ENCODE measurements around the gene IFT88.
"Not testable (repeated sequence)": the region's sequence is repeated elsewhere in the genome, so short reads cannot be mapped to it uniquely, and the experiment has no call there.

Gene IFT88

DNA sequence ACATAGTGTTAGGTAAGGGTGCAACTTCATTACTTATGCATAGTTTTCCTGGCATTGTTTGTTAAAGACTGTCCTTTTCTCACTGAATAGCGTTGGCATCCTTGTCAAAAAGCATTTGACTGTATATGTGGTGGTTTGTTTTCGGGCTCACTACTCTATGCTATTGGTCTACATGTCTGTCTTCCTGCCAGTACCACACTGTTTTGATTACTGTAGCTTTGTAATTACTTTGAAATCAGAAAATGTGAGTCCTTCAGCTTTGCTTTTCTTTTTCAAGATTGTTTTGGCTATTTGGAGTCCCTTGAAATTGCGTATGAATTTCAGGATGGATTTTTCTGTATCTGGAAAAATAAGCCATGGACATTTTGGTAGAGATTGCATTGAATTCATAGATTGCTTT lies 56.0 kb downstream of the IFT88 start:
- no peak for DNase-seq (ENCODE audit: low read depth in 2 of 2, low spot score in 1 of 2)

DNA sequence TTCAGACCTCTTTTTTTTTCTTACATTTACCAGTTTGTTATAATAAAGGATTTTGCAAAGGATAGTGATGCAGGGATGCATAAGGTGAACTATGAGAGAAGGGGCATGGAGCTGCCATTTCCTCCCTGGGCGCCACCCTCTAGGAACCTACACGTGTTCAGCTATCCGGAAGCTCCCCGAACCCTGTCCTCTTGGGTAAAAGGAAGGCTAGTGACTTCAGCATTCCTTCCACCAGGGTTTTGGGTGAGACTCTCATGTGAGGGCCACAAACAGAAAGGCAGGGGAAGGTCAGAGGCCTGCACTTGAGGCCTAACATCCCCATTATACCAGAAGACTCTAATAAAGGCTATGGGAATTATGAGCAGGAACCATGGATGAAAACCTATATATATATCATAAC lies 57.3 kb downstream of the IFT88 start:
- DNase-seq (ENCODE audit: low read depth in 2 of 2, low spot score in 1 of 2): no peak

DNA sequence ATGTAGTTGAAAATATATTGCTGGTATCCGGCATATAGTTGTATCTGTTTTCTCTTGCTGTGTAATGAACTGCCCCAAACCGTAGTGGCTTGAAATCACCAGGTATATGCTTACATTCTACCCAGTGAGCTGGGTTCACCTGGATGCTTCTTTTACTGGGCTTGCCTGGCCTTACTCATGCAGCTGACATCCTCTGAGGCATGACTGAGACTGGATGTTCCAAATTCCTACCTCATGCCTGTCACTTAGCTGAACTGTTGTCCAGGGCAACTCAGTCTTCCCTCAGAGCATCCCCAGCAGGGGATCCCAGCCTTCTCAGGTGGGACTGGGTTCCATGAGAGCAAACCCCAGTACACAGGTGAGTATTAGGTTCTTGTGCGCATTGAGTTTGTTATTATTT lies 66.8 kb downstream of the IFT88 start:
- no peak for DNase-seq (ENCODE audit: low read depth in 2 of 2, low spot score in 1 of 2)

DNA sequence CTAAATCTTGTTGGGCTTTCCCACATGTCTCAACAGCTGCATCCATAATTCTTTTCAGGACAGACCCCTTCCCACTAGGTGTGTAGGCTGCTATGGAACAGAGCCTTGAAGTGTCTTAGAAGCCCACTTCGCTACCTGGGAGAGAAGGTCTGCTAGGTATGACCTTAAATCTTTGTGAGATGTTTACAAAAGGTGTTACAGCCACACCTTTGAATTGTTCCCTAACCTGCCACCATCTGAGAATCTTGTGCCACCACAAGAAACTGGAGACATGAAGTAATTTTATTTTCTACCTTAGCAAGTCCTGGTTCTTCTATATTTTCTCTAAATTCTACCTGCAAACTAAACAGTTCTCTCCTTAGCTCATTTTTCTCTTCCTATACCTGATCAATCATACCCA lies 69.1 kb downstream of the IFT88 start:
- DNase-seq (ENCODE audit: low read depth in 2 of 2, low spot score in 1 of 2): no peak

DNA sequence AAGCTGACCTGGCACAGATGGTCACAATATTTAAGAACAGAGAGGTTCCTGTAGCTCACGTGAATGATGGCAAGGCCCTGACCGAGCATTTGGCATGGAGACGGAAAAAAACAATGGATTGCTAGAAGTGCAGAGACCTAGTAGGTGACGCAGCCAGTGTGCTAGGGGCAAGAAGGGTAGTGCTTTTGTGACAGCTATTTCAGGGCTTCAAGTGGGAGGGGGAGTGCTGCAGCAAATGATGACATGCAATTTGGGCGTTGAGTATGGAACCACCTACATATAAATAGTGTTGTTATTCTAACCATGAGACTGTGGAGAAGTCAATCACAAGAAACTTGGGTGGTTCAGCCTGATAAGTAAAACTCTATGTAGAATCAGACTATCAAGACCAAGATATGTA lies 70.9 kb downstream of the IFT88 start:
- DNase-seq (ENCODE audit: low read depth in 2 of 2, low spot score in 1 of 2): no peak

DNA sequence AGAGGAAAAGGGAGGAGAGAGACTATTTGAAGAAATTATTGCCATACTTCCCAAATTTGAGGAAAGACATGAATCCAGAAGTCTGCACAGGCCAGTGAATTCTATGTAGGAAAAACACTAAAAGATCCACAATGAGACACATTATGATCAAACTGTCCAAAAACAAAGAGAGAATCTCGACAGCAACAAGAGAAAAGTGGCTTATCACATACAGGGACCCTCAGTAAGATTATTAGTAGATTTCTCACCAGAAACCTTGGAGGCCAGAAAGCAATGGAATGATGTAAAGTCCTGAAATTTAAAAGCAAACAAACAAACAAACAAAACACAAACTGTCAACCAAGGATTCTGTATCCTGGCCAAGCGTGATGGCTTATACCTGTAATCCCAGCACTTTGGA lies 80.8 kb downstream of the IFT88 start:
- no peak for DNase-seq (ENCODE audit: low read depth in 2 of 2, low spot score in 1 of 2)

DNA sequence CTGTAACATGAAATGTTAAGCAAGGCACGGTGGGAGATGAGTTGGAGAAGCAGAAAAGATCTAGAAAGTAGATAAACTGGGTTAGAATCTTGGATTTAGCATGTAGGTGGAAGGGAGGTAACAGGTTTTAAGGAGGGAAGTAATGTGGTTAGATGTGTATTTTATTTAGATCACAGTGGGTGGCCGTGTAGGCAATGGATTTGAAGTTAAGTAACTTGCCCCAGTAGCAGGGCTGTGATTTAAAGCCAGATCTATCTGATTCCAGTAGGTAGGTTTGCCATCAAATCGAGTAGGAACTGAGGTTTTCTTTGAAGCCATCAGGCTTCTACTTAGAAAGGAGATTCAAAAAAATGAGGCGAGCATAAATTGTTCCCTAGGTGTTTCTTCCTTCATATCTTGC lies 86.0 kb downstream of the IFT88 start:
- no peak for DNase-seq (ENCODE audit: low read depth in 2 of 2, low spot score in 1 of 2)

DNA sequence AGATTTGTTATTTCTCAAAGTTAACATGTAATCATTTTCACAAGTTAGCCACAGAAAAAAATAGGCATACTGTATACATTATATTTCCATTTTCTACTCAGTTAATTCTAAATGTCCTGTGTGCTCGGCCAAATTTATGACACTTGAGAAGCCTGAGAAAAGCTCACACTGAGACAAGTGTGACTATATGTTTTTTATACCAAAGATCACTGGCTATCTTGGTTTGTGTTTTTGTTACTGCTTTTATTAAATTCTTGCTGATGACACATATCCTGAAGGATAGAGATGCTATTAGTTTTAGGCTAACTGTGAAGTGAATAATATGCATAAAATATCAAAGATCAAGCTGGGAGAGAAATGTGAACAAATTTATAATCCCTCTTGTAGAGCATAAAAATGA lies 87.2 kb downstream of the IFT88 start:
- no peak for DNase-seq (ENCODE audit: low read depth in 2 of 2, low spot score in 1 of 2)

DNA sequence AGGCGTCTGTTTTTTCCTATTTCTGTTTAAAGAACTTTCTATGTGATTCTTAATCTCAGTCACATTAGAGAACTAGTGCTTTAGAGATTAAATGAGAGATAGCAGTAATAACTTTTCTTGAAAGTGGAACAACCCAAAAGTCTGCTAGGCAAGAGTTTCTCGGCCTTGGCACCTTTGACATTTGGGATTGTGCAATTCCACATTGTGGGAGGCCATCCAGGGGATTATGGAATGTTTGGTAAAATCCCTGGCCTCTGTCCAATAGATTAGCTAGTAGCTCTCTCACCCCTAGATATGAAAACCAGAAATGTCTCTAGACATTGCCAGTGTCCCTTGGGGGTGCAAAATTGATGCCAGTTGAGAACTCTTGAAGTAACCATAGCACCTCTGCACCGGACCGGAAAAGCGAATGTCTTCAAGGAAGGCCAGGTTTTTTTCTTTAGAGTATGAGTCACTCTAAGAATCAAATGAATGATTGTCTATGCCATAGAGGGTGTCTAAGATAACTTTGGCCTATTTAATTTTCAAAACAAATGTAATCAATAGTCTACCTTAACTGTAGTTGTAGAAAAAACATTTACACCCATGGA lies 91.6 kb downstream of the IFT88 start:
- DNase-seq (ENCODE audit: low read depth in 2 of 2, low spot score in 1 of 2): no peak

DNA sequence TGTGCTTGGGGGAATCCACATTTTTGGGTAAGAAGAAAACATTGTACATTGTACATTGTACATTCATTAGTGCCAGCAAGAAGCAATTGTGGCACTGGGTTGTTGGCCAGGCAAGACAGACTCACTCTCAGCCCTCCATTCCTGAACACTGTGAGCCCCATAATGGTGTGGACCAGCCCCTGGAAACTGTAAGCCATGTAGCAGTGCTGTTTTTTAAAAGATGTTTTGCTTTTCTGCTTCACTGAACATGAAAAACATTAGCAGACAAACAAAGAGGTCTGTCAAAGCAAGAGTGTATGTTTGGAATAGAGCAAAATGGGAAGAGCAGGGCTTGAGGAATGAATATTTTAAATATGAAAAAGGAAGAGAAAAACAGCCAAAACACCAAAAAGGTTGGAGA lies 97.4 kb downstream of the IFT88 start:
- DNase-seq (ENCODE audit: low read depth in 2 of 2, low spot score in 1 of 2): no peak

DNA sequence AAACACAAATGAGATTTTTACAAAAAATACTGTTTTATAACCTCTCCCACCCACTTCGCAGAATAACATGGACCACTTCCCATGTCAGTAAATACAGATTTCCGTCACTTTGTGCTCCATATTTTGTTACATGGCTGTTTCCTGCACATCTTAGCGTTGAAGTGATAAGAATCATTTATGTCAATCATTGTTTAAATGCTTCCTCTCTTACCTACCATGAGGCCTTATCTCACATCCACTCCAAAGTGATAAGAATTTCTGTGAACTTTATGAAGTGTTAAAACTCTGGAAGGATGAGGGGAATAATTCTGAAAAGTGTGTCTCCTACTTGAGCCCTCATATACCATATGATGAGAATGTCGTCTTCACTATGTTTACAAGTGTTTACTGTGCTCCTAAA lies 100.0 kb downstream of the IFT88 start:
- no peak for DNase-seq (ENCODE audit: low read depth in 2 of 2, low spot score in 1 of 2)

DNA sequence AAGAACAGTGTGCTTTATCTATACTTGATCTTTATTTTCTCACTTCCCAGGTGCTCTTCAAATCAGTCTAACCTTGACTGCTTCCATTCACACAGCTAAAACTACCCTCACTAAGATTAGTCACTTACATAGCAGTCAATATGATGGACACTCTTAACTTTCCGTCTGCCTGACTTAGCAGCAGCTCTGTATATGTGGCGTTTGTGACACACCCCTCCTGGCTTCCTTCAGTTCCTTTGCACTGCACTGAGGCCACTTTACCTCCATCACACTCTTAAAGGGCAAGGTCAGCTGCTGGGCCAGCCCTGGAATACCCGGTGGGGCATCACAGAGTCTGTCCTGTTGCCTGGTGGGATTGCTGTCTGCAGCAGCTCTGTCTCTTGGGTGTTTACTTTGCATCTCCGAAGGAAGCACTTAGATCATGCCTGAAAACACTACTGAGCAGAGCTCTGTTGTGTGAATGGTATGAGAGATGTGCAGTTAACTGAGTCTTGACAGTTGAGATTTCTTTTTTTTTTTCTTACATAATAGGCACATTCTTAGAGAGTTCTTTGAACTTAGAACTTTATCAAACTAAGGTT lies 101.0 kb downstream of the IFT88 start:
- DNase-seq (ENCODE audit: low read depth in 2 of 2, low spot score in 1 of 2): no peak

DNA sequence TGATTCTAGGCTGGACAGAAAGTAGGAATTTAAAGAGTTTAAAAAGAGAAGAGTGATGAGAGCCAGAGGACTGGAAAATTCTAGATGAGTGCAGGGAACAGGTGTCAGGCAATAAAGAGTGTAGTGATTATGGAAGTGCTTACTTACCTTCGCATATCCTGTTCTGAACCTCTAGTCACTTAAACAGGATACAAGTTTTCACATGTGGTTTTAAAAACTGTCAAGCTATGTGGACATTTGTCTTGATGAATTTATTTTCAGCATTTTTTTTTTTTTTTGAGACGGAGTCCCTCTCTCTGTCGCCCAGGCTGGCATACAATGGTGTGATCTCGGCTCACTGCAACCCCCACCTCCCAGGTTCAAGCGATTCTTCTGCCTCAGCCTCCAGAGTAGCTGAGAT lies 102.2 kb downstream of the IFT88 start:
- no peak for DNase-seq (ENCODE audit: low read depth in 2 of 2, low spot score in 1 of 2)

DNA sequence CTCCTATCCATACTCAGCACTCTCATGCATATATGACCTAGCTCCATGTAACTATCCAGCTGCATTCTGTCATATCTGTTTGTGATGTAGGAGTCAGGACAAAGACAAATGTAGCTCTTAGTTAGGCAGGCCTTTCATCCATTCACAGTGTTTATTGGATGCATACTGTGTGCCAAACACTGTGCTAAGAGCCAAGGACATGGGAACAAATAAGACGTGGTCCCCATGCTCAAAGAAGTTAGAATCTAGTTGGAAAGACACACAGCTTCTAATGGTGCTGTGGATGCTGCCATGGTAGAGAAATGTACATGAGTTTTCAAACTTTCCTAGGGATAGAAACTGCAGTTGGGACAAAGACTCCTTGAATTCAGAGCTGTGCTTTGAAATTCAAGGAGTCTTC lies 104.8 kb downstream of the IFT88 start:
- no peak for DNase-seq (ENCODE audit: low read depth in 2 of 2, low spot score in 1 of 2)

DNA sequence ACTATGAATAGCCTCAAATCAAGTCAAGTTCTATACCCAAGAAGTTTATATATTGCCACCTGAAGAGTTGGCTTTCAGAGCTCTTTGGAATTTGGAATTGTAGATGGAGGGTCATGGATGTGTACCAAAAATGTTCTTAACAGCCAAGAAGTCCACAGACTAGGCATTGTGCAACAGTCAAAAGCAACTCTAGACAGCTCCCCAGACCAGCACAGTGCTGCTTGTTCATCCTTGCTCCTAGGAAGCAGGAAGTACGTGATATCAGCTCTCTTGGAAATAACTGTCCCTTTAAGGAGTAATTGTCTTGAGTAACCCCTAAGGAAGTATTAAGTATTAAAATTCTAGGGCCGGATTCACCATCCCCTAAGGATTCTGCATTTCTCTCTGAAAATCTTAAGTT lies 105.8 kb downstream of the IFT88 start:
- DNase-seq (ENCODE audit: low read depth in 2 of 2, low spot score in 1 of 2): no peak

DNA sequence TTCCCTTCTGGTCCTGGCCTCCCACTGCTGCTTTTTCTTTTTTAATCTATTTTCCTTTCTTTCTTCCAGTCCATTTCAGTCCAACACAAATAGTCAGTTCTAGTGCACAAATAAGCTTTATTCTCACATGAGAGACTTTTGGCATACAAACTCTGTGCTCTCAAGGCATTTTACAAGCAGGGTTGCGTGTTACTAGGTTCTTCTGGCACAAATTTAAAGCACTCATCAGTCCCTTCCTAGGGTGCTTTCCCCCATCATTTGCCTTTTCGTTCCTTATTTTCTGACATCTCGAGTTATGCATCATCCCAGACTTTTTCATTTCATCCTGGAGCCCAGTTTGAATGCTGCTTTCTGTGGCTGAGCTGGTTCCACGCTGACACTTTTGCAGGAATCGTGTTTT lies 106.8 kb downstream of the IFT88 start:
- DNase-seq (ENCODE audit: low read depth in 2 of 2, low spot score in 1 of 2): no peak

DNA sequence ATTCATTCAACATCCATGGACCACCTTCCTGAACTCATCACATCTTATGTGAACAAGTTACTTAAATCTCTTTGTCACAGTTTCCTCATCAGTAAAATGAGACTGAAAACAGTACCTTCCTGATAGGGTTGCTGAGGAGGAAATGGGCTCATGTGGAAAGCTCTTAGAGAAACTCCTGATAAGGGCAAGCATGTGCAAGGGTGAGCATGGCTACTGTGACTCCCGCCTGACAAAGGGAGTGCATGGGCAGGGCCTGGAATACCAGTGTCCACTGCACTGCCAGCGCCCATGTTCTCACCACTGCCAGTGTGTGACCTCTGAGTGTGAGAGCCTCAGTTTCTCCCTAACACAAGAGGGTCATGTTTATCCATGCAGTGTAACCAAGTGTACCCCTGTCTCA lies 109.3 kb downstream of the IFT88 start:
- no peak for DNase-seq (ENCODE audit: low read depth in 2 of 2, low spot score in 1 of 2)

DNA sequence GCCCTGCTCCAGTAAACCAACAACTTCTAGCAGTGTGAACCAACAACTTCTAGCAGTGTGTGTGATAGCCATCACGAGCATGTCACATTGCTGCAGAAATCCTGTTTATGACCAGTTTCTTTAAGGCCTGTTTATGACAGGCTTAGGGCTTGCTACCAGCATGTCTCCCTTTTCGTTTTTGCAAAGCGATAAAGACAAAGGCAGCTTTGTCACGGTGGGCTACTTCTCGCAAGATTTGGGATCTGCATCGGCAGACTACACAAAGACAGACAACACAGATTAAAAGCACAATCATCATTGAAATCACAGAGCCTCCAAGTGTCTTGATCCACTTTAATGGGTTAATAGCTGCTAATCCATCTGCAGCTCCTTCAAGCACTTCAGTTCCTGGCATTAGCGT lies 111.6 kb downstream of the IFT88 start:
- not testable (repeated sequence) for DNase-seq (ENCODE audit: low read depth in 2 of 2, low spot score in 1 of 2)

DNA sequence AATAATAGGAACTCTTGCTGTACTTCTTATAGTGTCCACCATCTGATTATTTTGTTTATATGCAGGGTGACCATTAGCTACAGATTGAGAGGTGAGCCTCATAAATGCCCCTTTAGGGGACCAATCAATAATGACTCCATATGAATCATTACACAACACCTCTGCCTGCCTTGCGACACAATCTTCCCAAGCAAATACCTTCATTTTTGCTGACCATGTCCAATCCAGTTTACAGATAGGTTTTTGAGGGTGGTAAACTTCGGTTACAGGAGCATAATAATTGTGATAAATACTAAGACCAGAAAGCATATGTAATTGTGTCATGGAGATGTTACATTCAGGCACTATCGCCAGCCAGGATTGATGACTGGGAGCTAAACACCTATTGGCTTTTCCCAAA lies 112.9 kb downstream of the IFT88 start:
- no peak for DNase-seq (ENCODE audit: low read depth in 2 of 2, low spot score in 1 of 2)

DNA sequence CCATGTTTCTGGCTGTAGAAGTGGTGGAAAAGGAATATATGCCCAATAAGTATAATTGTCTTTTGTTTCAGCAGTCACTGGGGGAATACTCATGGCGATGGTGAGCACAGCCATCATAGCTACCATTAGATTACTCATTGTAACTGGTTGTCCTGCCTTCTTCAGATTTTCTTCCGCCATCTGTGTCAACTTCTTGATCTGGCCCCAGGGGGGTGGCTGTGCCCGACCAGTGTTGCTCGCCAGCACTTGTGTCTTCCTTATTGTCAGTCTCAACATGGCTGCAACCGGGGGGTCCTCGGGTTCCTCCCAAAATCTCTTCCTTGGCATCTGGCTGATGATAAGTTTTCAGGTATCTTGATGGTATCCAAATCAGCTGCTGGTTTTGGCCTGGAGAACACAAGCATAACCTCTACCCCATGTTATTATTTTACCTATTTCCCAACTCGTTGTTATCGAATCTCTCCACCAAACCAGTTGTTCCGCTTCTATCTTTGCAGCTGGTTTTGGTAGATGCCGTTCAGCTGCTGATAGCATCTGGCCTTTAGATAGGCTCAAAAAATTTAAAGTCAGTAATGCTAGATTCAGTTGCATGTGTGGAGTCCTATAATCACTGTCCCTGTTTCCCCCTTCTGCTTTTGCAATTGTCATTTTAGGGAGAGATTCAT lies 113.6 kb downstream of the IFT88 start:
- DNase-seq (ENCODE audit: low read depth in 2 of 2, low spot score in 1 of 2): no peak

DNA sequence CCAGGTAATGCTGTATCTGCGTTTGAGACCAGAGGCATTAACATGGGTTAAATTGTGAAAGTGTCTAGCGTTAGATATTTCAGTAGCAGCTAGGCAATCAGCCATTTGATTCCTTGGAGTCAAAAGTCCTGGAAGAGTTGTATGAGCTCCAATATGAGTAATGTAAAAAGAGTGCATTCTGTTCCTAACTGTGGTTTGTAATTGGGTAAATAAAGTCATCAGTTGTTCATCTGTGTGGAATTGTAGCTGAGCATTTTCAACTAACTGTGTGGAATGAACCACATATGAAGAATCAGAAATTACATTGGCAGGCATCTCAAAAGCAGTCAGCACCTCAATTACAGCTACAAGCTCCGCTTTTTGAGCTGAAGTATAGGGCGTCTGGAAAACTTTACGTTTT lies 114.5 kb downstream of the IFT88 start:
- not testable (repeated sequence) for DNase-seq (ENCODE audit: low read depth in 2 of 2, low spot score in 1 of 2)

DNA sequence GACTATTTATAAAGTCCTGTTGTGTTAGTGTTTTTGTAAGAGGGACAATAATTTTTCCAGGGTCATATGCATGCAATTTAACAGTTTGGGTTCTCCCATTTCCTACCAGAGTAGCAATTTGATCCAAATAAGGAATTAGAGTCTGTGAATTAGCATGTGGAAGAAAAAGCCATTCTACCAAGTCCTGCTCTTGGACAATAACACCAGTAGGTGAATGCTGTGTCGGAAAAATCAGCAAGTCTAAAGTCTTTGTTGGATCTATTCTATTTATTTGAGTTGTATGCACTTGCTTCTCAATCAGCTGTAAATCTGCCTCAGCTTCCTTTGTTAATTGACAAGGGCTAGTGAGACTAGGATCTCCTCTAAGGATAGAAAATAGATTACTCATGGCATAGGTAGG lies 115.1 kb downstream of the IFT88 start:
- no peak for DNase-seq (ENCODE audit: low read depth in 2 of 2, low spot score in 1 of 2)

DNA sequence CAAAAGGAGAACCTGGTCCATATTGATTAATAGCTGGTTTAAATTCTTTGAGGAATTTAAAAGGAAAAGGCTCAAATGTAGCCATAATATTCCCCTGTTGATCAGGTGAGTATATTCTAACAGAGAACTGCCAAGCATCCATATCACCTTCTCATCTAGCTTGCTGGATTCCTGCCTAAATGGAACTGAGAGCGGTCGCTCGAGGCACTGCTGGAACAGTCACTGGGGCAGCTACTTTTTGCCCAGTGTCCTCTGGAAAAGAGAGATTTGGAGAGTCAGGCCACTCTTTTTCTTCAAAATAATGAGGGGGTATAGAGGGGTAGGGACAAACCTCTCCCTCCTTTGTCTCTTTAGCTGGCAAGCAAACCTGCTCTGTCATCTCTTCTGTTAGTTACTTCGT lies 117.1 kb downstream of the IFT88 start:
- DNase-seq (ENCODE audit: low read depth in 2 of 2, low spot score in 1 of 2): no peak

All from stimulated activated CD8-positive, alpha-beta memory T cell treated with anti-CD3 and anti-CD28 coated beads, Interleukin-4, amount 100 ng/mL, for 4 hours (primary cell).